ENCODE results near the gene SYNC.
"Not testable (repeated sequence)": the region's sequence is repeated elsewhere in the genome, so short reads cannot be mapped to it uniquely, and the experiment has no call there.

SYNC gene

GRCh38 chr1:32681509-32681908, 21.1 kb downstream of the SYNC start:
- no peak overlapping the region for H3K4me3 ChIP-seq (replicated peaks; ENCODE audit: low read depth, low read length)
- no peak for DNase-seq (ENCODE audit: extremely low read depth, low read depth)
- TF ChIP-seq CTCF (IDR thresholded peaks at IDR 0.05; ENCODE audit: low read depth, low read length, missing control alignments), result no peak

- TF ChIP-seq CTCF (IDR thresholded peaks at IDR 0.05; ENCODE audit: low read depth, low read length, missing control alignments), result no peak
- no peak for DNase-seq (ENCODE audit: extremely low read depth, low read depth)
- no peak overlapping the region for H3K4me3 ChIP-seq (replicated peaks; ENCODE audit: low read depth, low read length)
Measured at GRCh38 chr1:32680642-32681041, 21.9 kb downstream of the SYNC start.

GRCh38 chr1:32679993-32680392, 22.6 kb downstream of the SYNC start:
- not testable (repeated sequence) for DNase-seq (ENCODE audit: extremely low read depth, low read depth); H3K4me3 ChIP-seq (replicated peaks; ENCODE audit: low read depth, low read length)

GRCh38 chr1:32676945-32677344, 25.6 kb downstream of the SYNC start:
- no peak for TF ChIP-seq CTCF (IDR thresholded peaks at IDR 0.05; ENCODE audit: low read depth, low read length, missing control alignments)
- no peak overlapping the region for H3K4me3 ChIP-seq (replicated peaks; ENCODE audit: low read depth, low read length)
- DNase-seq (ENCODE audit: extremely low read depth, low read depth), result no peak

GRCh38 chr1:32668716-32669115, 33.9 kb downstream of the SYNC start:
- not testable (repeated sequence) for DNase-seq (ENCODE audit: extremely low read depth, low read depth); H3K4me3 ChIP-seq (replicated peaks; ENCODE audit: low read depth, low read length)

- no peak for TF ChIP-seq CTCF (IDR thresholded peaks at IDR 0.05; ENCODE audit: low read depth, low read length, missing control alignments)
- no peak for DNase-seq (ENCODE audit: extremely low read depth, low read depth)
- H3K4me3 ChIP-seq (replicated peaks; ENCODE audit: low read depth, low read length), result no peak overlapping the region
Measured at GRCh38 chr1:32666901-32667566, 35.5 kb downstream of the SYNC start.

- no peak for DNase-seq (ENCODE audit: extremely low read depth, low read depth)
- TF ChIP-seq CTCF (IDR thresholded peaks at IDR 0.05; ENCODE audit: low read depth, low read length, missing control alignments), result no peak
- no peak overlapping the region for H3K4me3 ChIP-seq (replicated peaks; ENCODE audit: low read depth, low read length)
Measured at GRCh38 chr1:32665915-32666314, 36.7 kb downstream of the SYNC start.

- no peak for DNase-seq (ENCODE audit: extremely low read depth, low read depth)
- H3K4me3 ChIP-seq (replicated peaks; ENCODE audit: low read depth, low read length), result no peak overlapping the region
- no peak for TF ChIP-seq CTCF (IDR thresholded peaks at IDR 0.05; ENCODE audit: low read depth, low read length, missing control alignments)
Measured at GRCh38 chr1:32659581-32659980, 43.0 kb downstream of the SYNC start.
